HepG2 (cell line): ENCODE measurements around the gene SPAG9. TPM values are rescaled to one million over a fixed set of nuclear protein-coding genes. Genes with fewer than 3 reads are reported as not detected.

Experiments used
- ATF7-NPFF ChIP-seq: sonication (generic); formaldehyde crosslinking; IDR thresholded peaks from 2 replicates; pipeline ENCODE4 v1.8.1; 2023; ENCODE audit warnings: mild to moderate bottlenecking, low read depth, missing genetic modification reagents, moderate library complexity
- CERS6 ChIP-seq: sonication (generic); formaldehyde crosslinking; IDR thresholded peaks from 2 replicates; pipeline ENCODE4 v1.5.0; 2020; ENCODE audit warnings: missing genetic modification reagents
- ELF3 ChIP-seq: IDR thresholded peaks from 2 replicates; pipeline ENCODE4 v1.6.1; 2016; ENCODE audit warnings: missing genetic modification reagents, missing compliant biosample characterization
- EP300 ChIP-seq, 3 experiments: sonication (generic) in 1 of 3; formaldehyde crosslinking in 1 of 3; IDR thresholded peaks; 2 replicates each; pipeline versions ENCODE4 v1.5.1 to v1.6.1; 2011 to 2020; ENCODE audit warnings: low read depth in 2 of 3, low read length in 2 of 3, borderline replicate concordance in 1 of 3, improper control_type of control experiment in 1 of 3, mild to moderate bottlenecking in 1 of 3, missing genetic modification reagents in 1 of 3, moderate library complexity in 1 of 3
- HMG20A ChIP-seq: IDR thresholded peaks from 2 replicates; pipeline ENCODE4 v1.6.1; 2016; ENCODE audit warnings: borderline replicate concordance
- POLR2A ChIP-seq, 2 experiments: IDR thresholded peaks; 2 replicates each; pipeline ENCODE4 v1.6.1; 2011; ENCODE audit warnings: low read depth in 2 of 2, low read length in 2 of 2, mild to moderate bottlenecking in 1 of 2, moderate library complexity in 1 of 2; ENCODE audit not compliant: insufficient read depth in 1 of 2
- RNF2 ChIP-seq: fragments of 450-650 bp; conservative IDR thresholded peaks from 2 replicates; pipeline ENCODE4 v1.6.1; 2016; ENCODE audit warnings: low read depth
- RORA ChIP-seq: sonication (generic); formaldehyde crosslinking; IDR thresholded peaks from 2 replicates; pipeline ENCODE4 v1.5.0; 2020; ENCODE audit warnings: mild to moderate bottlenecking, missing genetic modification reagents, moderate library complexity
- SKIL ChIP-seq: sonication (generic); formaldehyde crosslinking; IDR thresholded peaks from 2 replicates; pipeline ENCODE4 v1.8.0; 2022; ENCODE audit warnings: missing genetic modification reagents, mild to moderate bottlenecking, moderate library complexity, borderline replicate concordance
- TFDP1 ChIP-seq: IDR thresholded peaks from 2 replicates; pipeline ENCODE4 v1.6.1; 2016; ENCODE audit warnings: missing compliant biosample characterization, missing genetic modification reagents, borderline replicate concordance
- THAP11 ChIP-seq: IDR thresholded peaks from 2 replicates; pipeline ENCODE4 v1.6.1; 2016; ENCODE audit warnings: missing biosample characterization, missing genetic modification reagents
- THRA ChIP-seq: sonication (generic); formaldehyde crosslinking; IDR thresholded peaks from 2 replicates; pipeline ENCODE4 v1.4.0; 2020; ENCODE audit warnings: missing genetic modification reagents, borderline replicate concordance
- U2AF1 ChIP-seq: fragments of 200-400 bp; formaldehyde crosslinking; optimal IDR thresholded peaks from 2 replicates; pipeline ENCODE3; 2017; ENCODE audit warnings: mild to moderate bottlenecking, low read depth, low read length
- ZBTB7A ChIP-seq: sonication (generic); formaldehyde crosslinking; IDR thresholded peaks from 2 replicates; pipeline ENCODE4 v1.8.0; 2022; ENCODE audit warnings: mild to moderate bottlenecking, missing genetic modification reagents
- ZFYVE20 ChIP-seq: sonication (generic); formaldehyde crosslinking; IDR thresholded peaks from 2 replicates; pipeline ENCODE4 v1.8.0; 2023; ENCODE audit warnings: low read depth, mild to moderate bottlenecking, moderate library complexity, missing genetic modification reagents, borderline replicate concordance
- ZNF10 ChIP-seq: sonication (generic); formaldehyde crosslinking; IDR thresholded peaks from 2 replicates; pipeline ENCODE4 v1.4.0; 2020; ENCODE audit warnings: mild to moderate bottlenecking, low read depth, missing genetic modification reagents, borderline replicate concordance
- ZNF30 ChIP-seq: sonication (generic); formaldehyde crosslinking; IDR thresholded peaks from 2 replicates; pipeline ENCODE4 v1.5.0; 2020; ENCODE audit warnings: mild to moderate bottlenecking, missing genetic modification reagents
- ZNF468 ChIP-seq: sonication (generic); formaldehyde crosslinking; IDR thresholded peaks from 2 replicates; pipeline ENCODE4 v1.8.0; 2022; ENCODE audit warnings: mild to moderate bottlenecking, moderate library complexity, missing genetic modification reagents
- ZNF569 ChIP-seq: sonication (generic); formaldehyde crosslinking; IDR thresholded peaks from 2 replicates; pipeline ENCODE4 v1.5.0; 2020; ENCODE audit warnings: mild to moderate bottlenecking, missing genetic modification reagents, moderate library complexity, borderline replicate concordance
- ZNF577 ChIP-seq: sonication (generic); formaldehyde crosslinking; IDR thresholded peaks from 2 replicates; pipeline ENCODE4 v1.4.0; 2020; ENCODE audit warnings: mild to moderate bottlenecking, low read depth, missing genetic modification reagents, borderline replicate concordance
- ZNF660 ChIP-seq: sonication (generic); formaldehyde crosslinking; IDR thresholded peaks from 2 replicates; pipeline ENCODE4 v1.5.1; 2020; ENCODE audit warnings: mild to moderate bottlenecking, low read depth, missing genetic modification reagents, borderline replicate concordance
- polyA plus RNA-seq, 8 experiments: library from polyadenylated mRNA; depleted of rRNA in 3 of 8; stranded (reverse) in 7 of 8; unstranded in 1 of 8; fragments of >200 nt; fragmentation: Illumina TruSeq in 4 of 8; extraction: Trizol in 4 of 8; gene quantifications; 2 replicates each; pipeline versions ENCODE4 v1.2.1 to v1.2.3, GENCODE V29; 2011 to 2016; ENCODE audit warnings: low read depth in 4 of 8, missing spikeins in 1 of 8, mixed read lengths in 1 of 8; ENCODE audit not compliant: insufficient read depth in 1 of 8
- total RNA-seq, 5 experiments: library from RNA; depleted of rRNA; stranded (reverse); fragments of >200 nt; fragmentation: Illumina TruSeq; extraction: Trizol; gene quantifications; 2 replicates each; pipeline ENCODE4 v1.2.3, GENCODE V29; 2016; ENCODE audit warnings: low read depth in 1 of 5

SPAG9 gene
- total and polyA plus RNA-seq, 2 of the 13 experiments (the other 11 are each of a cell fraction or from before 2014, with no cell fraction given), result 43.2 to 78.6 TPM

- peak; percentile 65; the same call in 1 of the 2 replicates for TF ChIP-seq CERS6 (CRISPR knock-in tag)
- TF ChIP-seq U2AF1, result no peak
- TF ChIP-seq ZNF577 (CRISPR knock-in tag), result no peak
- TF ChIP-seq HMG20A, result 0 out of 2 replicates have a peak, but pooled peaks have one; percentile 27
- TF ChIP-seq POLR2A (IDR thresholded peaks at IDR 0.05; ENCODE audit: insufficient read depth in 1 of 2, low read depth in 2 of 2, low read length in 2 of 2), result no peak
- peak; percentile 10; the same call in 1 of the 2 replicates for TF ChIP-seq THRA (CRISPR knock-in tag)
- no peak for TF ChIP-seq EP300 (IDR thresholded peaks at IDR 0.05; ENCODE audit: low read depth in 2 of 2, low read length in 2 of 2)
- 0 out of 2 replicates have a peak, but pooled peaks have one; percentile 34 for TF ChIP-seq EP300 (CRISPR knock-in tag; IDR thresholded peaks at IDR 0.05; ENCODE audit: borderline replicate concordance)
- TF ChIP-seq ZBTB7A (CRISPR knock-in tag), result 0 out of 2 replicates have a peak, but pooled peaks have one; percentile 72
- no peak for TF ChIP-seq RORA (CRISPR knock-in tag)
- peak; percentile 86; the same call in 1 of the 2 replicates for TF ChIP-seq TFDP1 (CRISPR knock-in tag)
- 0 out of 2 replicates have a peak, but pooled peaks have one; percentile 57 for TF ChIP-seq ATF7-NPFF (CRISPR knock-in tag)
- TF ChIP-seq ZFYVE20 (CRISPR knock-in tag), result no peak
- TF ChIP-seq ZNF468, result 0 out of 2 replicates have a peak, but pooled peaks have one; percentile 36
- TF ChIP-seq SKIL (CRISPR knock-in tag), result no peak
- TF ChIP-seq ELF3 (CRISPR knock-in tag), result 0 out of 2 replicates have a peak, but pooled peaks have one; percentile 11
- 0 out of 2 replicates have a peak, but pooled peaks have one; percentile 23 for TF ChIP-seq ZNF30 (CRISPR knock-in tag)
- no peak for TF ChIP-seq ZNF569 (CRISPR knock-in tag)
- TF ChIP-seq ZNF10 (CRISPR knock-in tag), result no peak
- TF ChIP-seq THAP11 (CRISPR knock-in tag), result peak; percentile 29; the same call in 1 of the 2 replicates
- TF ChIP-seq RNF2, result peak; percentile 86
- no peak for TF ChIP-seq ZNF660 (CRISPR knock-in tag)
Measured at GRCh38 chr17:50935221-50935995, 185.3 kb downstream of the SPAG9 start (continued).
